ENCODE measurements around the gene JUP. TPM values are rescaled to one million over a fixed set of nuclear protein-coding genes. Genes with fewer than 3 reads are reported as not detected.

The JUP gene
- total and polyA plus RNA-seq, 2 of the 13 experiments (the other 11 are each of a cell fraction or from before 2014, with no cell fraction given) = 12.1 to 20.6 TPM

DNA sequence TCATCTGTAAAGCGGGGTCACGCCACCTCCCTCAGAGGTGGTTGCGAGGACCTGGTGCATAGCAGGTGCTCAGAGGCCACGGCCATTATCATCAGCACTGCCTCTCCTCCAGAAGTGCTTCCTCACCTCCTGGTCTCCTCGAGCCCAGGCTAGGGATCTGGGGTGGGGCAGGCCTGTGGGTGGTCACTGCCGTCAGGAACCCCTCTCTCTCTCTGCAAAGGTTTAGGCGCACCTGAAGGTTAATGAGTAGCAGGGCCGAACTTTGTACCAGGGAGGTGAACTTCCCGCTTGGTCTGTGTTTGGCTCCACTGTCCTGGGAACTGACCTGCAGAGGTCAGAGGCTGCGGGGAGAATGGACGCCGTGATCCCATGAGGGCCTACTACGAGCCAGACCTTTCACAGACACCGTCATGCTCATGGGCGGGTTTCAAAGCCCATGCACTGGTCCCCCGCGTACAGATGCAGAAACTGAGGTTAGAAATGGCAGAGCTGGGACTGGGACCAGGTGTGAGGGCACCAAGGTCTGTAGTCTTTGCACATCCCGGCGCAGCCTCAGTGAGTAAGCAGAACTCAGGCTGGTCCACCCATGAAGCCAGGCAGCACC lies 13.8 kb downstream of the JUP start (continued):
- TF ChIP-seq, protein P1, sequence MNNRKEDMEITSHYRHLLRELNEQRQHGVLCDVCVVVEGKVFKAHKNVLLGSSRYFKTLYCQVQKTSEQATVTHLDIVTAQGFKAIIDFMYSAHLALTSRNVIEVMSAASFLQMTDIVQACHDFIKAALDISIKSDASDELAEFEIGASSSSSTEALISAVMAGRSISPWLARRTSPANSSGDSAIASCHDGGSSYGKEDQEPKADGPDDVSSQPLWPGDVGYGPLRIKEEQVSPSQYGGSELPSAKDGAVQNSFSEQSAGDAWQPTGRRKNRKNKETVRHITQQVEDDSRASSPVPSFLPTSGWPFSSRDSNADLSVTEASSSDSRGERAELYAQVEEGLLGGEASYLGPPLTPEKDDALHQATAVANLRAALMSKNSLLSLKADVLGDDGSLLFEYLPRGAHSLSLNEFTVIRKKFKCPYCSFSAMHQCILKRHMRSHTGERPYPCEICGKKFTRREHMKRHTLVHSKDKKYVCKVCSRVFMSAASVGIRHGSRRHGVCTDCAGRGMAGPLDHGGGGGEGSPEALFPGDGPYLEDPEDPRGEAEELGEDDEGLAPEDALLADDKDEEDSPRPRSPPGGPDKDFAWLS (CRISPR knock-in tag; IDR thresholded peaks at IDR 0.05; ENCODE audit: borderline replicate concordance) = no peak
- TF ChIP-seq WIZ (CRISPR knock-in tag; IDR thresholded peaks at IDR 0.05) (0 out of 2 replicates have a peak, but pooled peaks have one; percentile 44), MIER3 (CRISPR knock-in tag; IDR thresholded peaks at IDR 0.05; ENCODE audit: borderline replicate concordance) (peak; percentile 82; the same call in 1 of the 2 replicates), ZNF282 (IDR thresholded peaks at IDR 0.05; ENCODE audit: partially characterized antibody) (no peak), ZNF547 (CRISPR knock-in tag; IDR thresholded peaks at IDR 0.05) (peak; percentile 47; the same call in 1 of the 2 replicates), ZSCAN30 (CRISPR knock-in tag; IDR thresholded peaks at IDR 0.05) (no peak), KLF12 (CRISPR knock-in tag; IDR thresholded peaks at IDR 0.05; ENCODE audit: borderline replicate concordance) (peak; percentile 91; the same call in 1 of the 2 replicates), GATAD1 (CRISPR knock-in tag; IDR thresholded peaks at IDR 0.05) (no peak), TEAD3 (CRISPR knock-in tag; optimal IDR thresholded peaks at IDR 0.05; ENCODE audit: borderline replicate concordance) (peak; percentile 37), GATA4 (IDR thresholded peaks at IDR 0.05; ENCODE audit: borderline replicate concordance, low read depth) (no peak), ZC3H13 (CRISPR knock-in tag; IDR thresholded peaks at IDR 0.05) (no peak), ZNF264 (CRISPR knock-in tag; IDR thresholded peaks at IDR 0.05) (peak; percentile 48; the same call in 1 of the 2 replicates), PLRG1 (conservative IDR thresholded peaks at IDR 0.05) (no peak)
- TF ChIP-seq, protein P2, sequence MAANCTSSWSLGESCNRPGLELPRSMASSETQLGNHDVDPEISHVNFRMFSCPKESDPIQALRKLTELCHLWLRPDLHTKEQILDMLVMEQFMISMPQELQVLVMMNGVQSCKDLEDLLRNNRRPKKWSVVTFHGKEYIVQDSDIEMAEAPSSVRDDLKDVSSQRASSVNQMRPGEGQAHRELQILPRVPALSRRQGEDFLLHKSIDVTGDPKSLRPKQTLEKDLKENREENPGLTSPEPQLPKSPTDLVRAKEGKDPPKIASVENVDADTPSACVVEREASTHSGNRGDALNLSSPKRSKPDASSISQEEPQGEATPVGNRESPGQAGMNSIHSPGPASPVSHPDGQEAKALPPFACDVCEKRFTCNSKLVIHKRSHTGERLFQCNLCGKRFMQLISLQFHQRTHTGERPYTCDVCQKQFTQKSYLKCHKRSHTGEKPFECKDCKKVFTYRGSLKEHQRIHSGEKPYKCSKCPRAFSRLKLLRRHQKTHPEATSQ (CRISPR knock-in tag; IDR thresholded peaks at IDR 0.05; ENCODE audit: borderline replicate concordance) = no peak
- TF ChIP-seq, protein P3, sequence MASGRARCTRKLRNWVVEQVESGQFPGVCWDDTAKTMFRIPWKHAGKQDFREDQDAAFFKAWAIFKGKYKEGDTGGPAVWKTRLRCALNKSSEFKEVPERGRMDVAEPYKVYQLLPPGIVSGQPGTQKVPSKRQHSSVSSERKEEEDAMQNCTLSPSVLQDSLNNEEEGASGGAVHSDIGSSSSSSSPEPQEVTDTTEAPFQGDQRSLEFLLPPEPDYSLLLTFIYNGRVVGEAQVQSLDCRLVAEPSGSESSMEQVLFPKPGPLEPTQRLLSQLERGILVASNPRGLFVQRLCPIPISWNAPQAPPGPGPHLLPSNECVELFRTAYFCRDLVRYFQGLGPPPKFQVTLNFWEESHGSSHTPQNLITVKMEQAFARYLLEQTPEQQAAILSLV (CRISPR knock-in tag; IDR thresholded peaks at IDR 0.05; ENCODE audit: borderline replicate concordance) = no peak; the same call in 1 of the 2 replicates
- TF ChIP-seq, protein P4, sequence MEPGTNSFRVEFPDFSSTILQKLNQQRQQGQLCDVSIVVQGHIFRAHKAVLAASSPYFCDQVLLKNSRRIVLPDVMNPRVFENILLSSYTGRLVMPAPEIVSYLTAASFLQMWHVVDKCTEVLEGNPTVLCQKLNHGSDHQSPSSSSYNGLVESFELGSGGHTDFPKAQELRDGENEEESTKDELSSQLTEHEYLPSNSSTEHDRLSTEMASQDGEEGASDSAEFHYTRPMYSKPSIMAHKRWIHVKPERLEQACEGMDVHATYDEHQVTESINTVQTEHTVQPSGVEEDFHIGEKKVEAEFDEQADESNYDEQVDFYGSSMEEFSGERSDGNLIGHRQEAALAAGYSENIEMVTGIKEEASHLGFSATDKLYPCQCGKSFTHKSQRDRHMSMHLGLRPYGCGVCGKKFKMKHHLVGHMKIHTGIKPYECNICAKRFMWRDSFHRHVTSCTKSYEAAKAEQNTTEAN (CRISPR knock-in tag; conservative IDR thresholded peaks at IDR 0.05) = peak; percentile 12; the same call in 1 of the 2 replicates
- TF ChIP-seq, protein P5, sequence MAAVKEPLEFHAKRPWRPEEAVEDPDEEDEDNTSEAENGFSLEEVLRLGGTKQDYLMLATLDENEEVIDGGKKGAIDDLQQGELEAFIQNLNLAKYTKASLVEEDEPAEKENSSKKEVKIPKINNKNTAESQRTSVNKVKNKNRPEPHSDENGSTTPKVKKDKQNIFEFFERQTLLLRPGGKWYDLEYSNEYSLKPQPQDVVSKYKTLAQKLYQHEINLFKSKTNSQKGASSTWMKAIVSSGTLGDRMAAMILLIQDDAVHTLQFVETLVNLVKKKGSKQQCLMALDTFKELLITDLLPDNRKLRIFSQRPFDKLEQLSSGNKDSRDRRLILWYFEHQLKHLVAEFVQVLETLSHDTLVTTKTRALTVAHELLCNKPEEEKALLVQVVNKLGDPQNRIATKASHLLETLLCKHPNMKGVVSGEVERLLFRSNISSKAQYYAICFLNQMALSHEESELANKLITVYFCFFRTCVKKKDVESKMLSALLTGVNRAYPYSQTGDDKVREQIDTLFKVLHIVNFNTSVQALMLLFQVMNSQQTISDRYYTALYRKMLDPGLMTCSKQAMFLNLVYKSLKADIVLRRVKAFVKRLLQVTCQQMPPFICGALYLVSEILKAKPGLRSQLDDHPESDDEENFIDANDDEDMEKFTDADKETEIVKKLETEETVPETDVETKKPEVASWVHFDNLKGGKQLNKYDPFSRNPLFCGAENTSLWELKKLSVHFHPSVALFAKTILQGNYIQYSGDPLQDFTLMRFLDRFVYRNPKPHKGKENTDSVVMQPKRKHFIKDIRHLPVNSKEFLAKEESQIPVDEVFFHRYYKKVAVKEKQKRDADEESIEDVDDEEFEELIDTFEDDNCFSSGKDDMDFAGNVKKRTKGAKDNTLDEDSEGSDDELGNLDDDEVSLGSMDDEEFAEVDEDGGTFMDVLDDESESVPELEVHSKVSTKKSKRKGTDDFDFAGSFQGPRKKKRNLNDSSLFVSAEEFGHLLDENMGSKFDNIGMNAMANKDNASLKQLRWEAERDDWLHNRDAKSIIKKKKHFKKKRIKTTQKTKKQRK (IDR thresholded peaks at IDR 0.05; ENCODE audit: low read length) = no peak
- TF ChIP-seq, protein P6, sequence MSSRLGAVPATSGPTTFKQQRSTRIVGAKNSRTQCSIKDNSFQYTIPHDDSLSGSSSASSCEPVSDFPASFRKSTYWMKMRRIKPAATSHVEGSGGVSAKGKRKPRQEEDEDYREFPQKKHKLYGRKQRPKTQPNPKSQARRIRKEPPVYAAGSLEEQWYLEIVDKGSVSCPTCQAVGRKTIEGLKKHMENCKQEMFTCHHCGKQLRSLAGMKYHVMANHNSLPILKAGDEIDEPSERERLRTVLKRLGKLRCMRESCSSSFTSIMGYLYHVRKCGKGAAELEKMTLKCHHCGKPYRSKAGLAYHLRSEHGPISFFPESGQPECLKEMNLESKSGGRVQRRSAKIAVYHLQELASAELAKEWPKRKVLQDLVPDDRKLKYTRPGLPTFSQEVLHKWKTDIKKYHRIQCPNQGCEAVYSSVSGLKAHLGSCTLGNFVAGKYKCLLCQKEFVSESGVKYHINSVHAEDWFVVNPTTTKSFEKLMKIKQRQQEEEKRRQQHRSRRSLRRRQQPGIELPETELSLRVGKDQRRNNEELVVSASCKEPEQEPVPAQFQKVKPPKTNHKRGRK (CRISPR knock-in tag; IDR thresholded peaks at IDR 0.05) = no peak
